ENCODE data around the gene KLK15. TPM values are rescaled to one million over a fixed set of nuclear protein-coding genes. Genes with fewer than 3 reads are reported as not detected.

Gene KLK15
- polyA plus RNA-seq, 1 donor from 2014 or later = not detected

GRCh38 chr19:50790922-50791467 lies 42.4 kb downstream of the KLK15 start:
- H3K36me3 ChIP-seq (ENCODE audit: insufficient read depth, low read length) = no peaks in the 10 kb centered on the region
- H3K79me2 ChIP-seq (replicated peaks; ENCODE audit: insufficient read depth, low read length) = no peaks in the 10 kb centered on the region
- no peak overlapping the region for H3K4me2 ChIP-seq (ENCODE audit: low read length)
- no peaks in the 10 kb centered on the region for H3F3A ChIP-seq (ENCODE audit: insufficient read depth, low read length, poor library complexity, severe bottlenecking)
- H2AFZ ChIP-seq (ENCODE audit: low read depth, low read length) = no peak overlapping the region
- no peaks in the 10 kb centered on the region for H4K20me1 ChIP-seq (ENCODE audit: insufficient read depth)
- H3K9me3 ChIP-seq (ENCODE audit: low read length) = no peaks in the 10 kb centered on the region
- H3K9ac ChIP-seq (ENCODE audit: low read length) = no peak overlapping the region
- H3K9me2 ChIP-seq (ENCODE audit: insufficient read depth, low read length) = no peaks in the 10 kb centered on the region
- no peak overlapping the region for H3K4me3 ChIP-seq (ENCODE audit: low read length)
- no peak overlapping the region for H3K27ac ChIP-seq (ENCODE audit: low read length)
- TF ChIP-seq REST (IDR thresholded peaks at IDR 0.05; ENCODE audit: borderline replicate concordance) = no peak
- TF ChIP-seq TAF1 (IDR thresholded peaks at IDR 0.05; ENCODE audit: low read depth) = no peak
- TF ChIP-seq MXI1 (conservative IDR thresholded peaks at IDR 0.05; ENCODE audit: poor library complexity, severe bottlenecking) = no peak
- TF ChIP-seq EP300 (conservative IDR thresholded peaks at IDR 0.05; ENCODE audit: poor library complexity, severe bottlenecking) = no peak
- TF ChIP-seq CTCF (IDR thresholded peaks at IDR 0.05; ENCODE audit: poor library complexity, severe bottlenecking) = no peak
- no peak for TF ChIP-seq POLR2AphosphoS5 (IDR thresholded peaks at IDR 0.05)
- no peak for TF ChIP-seq EZH2 (IDR thresholded peaks at IDR 0.05; ENCODE audit: borderline replicate concordance, insufficient read depth, low read length, poor library complexity, severe bottlenecking)
- no peak for TF ChIP-seq SMC3 (conservative IDR thresholded peaks at IDR 0.05; ENCODE audit: poor library complexity)
- no peak for TF ChIP-seq RAD21 (conservative IDR thresholded peaks at IDR 0.05)
- H3K27me3 ChIP-seq (ENCODE audit: insufficient read depth, low read depth, low read length) = no peaks in the 10 kb centered on the region

- Histone ChIP-seq H3K36me3 (ENCODE audit: insufficient read depth, low read length) (no peaks in the 10 kb centered on the region), H3K9ac (ENCODE audit: low read length) (no peak within 1 kb of the TSS), H3K27ac (ENCODE audit: low read length) (no peak within 1 kb of the TSS), H3K27me3 (ENCODE audit: insufficient read depth, low read depth, low read length) (no peaks in the 10 kb centered on the region), H3K9me3 (ENCODE audit: low read length) (no peaks in the 10 kb centered on the region), H3K9me2 (ENCODE audit: insufficient read depth, low read length) (no peaks in the 10 kb centered on the region), H3F3A (ENCODE audit: insufficient read depth, low read length, poor library complexity, severe bottlenecking) (no peaks in the 10 kb centered on the region), H3K4me2 (ENCODE audit: low read length) (no peak within 1 kb of the TSS), H2AFZ (ENCODE audit: low read depth, low read length) (no peak within 1 kb of the TSS), H3K4me3 (ENCODE audit: low read length) (no peak within 1 kb of the TSS), H3K79me2 (replicated peaks; ENCODE audit: insufficient read depth, low read length) (no peaks in the 10 kb centered on the region), H4K20me1 (ENCODE audit: insufficient read depth) (no peaks in the 10 kb centered on the region)
- TF ChIP-seq RAD21 (conservative IDR thresholded peaks at IDR 0.05) = no peak
- no peak for TF ChIP-seq REST (IDR thresholded peaks at IDR 0.05; ENCODE audit: borderline replicate concordance)
- TF ChIP-seq POLR2AphosphoS5 (IDR thresholded peaks at IDR 0.05) = no peak
- no peak for TF ChIP-seq EP300 (conservative IDR thresholded peaks at IDR 0.05; ENCODE audit: poor library complexity, severe bottlenecking)
- TF ChIP-seq SMC3 (conservative IDR thresholded peaks at IDR 0.05; ENCODE audit: poor library complexity) = no peak
- no peak for TF ChIP-seq MXI1 (conservative IDR thresholded peaks at IDR 0.05; ENCODE audit: poor library complexity, severe bottlenecking)
- TF ChIP-seq CTCF (IDR thresholded peaks at IDR 0.05; ENCODE audit: poor library complexity, severe bottlenecking) = no peak
- TF ChIP-seq TAF1 (IDR thresholded peaks at IDR 0.05; ENCODE audit: low read depth) = no peak
Observed at GRCh38 chr19:50790396-50790795, 43.0 kb downstream of the KLK15 start, which contains the start of gene ACP4. Gene ACP4 (plus strand): TSS chr19:50790415. CDS start chr19:50790415, 0 bp downstream.

Measured in neural cell (in vitro differentiated cells).